ENCODE measurements around the gene ENDOV.

ENDOV gene

DNA sequence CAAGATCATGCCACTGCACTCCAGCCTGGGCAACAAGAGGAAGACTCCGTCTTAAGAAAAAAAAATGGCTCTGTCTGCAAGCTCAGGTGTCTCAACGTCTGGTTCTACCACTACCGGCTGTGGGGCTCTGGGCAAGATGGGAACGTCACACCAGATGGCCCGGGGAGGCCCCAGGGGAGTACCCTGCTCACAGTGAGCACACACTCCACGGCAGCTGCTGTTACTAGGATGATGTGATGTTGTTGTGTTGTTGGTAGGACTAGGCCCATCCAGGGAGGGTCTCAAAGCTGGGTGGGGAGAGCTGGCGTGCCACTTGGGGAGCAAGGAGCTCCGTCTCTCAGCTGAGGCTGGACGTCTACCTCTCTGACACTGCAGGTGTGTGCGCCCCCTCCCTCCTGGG lies 70.9 kb downstream of the ENDOV start:
- DNase-seq (ENCODE audit: low spot score), result no peak

DNA sequence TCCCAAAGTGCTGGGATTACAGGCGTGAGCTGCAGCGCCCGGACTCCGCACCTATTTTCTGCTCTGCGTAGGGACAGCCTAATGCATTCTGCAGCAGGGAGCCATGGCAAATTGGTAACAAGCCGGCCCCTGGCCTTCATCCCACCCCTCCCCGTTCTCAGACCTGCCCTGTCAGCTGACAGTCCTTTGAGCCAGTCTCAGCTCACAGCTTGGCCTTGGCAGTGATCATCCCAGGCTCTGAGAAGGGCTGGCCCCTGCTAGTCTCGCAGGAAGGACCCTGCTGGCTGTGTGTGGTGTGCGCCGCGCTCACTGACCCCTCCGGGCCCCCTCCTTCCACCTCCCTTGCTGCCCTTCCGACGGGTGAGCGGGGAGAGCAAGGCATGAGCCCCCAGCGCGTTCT lies 71.7 kb downstream of the ENDOV start:
- no peak for DNase-seq (ENCODE audit: low spot score)

DNA sequence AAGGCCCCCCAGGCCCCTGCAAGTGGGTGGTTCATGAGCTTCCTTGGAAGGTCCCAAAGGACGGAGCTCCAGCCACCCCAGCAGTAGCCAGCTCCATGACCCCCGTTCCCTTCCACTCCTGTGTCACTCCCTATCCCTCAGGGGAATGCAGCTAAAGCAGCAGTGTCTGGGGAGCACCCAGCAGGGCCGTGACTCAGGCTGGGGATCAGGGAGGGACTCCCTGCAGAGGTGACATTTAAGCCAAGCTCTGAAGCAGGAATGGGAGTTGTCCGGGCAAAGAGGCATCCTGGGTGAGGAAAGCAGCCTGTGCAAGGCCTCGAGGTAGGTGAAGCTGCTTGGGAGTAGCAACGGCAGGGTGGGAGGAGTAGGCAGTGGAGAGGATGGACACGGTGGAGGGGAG lies 72.5 kb downstream of the ENDOV start:
- no peak for DNase-seq (ENCODE audit: low spot score)
